Measurements from ENCODE around the gene SPP1. TPM values are rescaled to one million over a fixed set of nuclear protein-coding genes. Genes with fewer than 3 reads are reported as not detected.

SPP1 gene
- total and polyA plus RNA-seq, 10 of the 15 experiments (the other 5 are each of a cell fraction or from before 2014, with no cell fraction given), result 0.05 to 1.1 (median 0.39) TPM; not detected in 6

GRCh38 chr4:88007304-88008121 lies 32.0 kb downstream of the SPP1 start, which contains the start of gene PKD2 (continued):
- TF ChIP-seq E2F8 (IDR thresholded peaks at IDR 0.05; ENCODE audit: low read depth, partially characterized antibody) (no peak), CEBPB (IDR thresholded peaks at IDR 0.05; ENCODE audit: borderline replicate concordance in 1 of 2, low read depth in 2 of 2, low read length in 2 of 2) (no peak), SUZ12 (IDR thresholded peaks at IDR 0.05; ENCODE audit: unreplicated experiment) (no peak), YBX1 (IDR thresholded peaks at IDR 0.05) (no peak), CBFB (IDR thresholded peaks at IDR 0.05; ENCODE audit: low read depth) (no peak), CREB1 (IDR thresholded peaks at IDR 0.05; ENCODE audit: low read depth) (no peak), BACH1 (IDR thresholded peaks at IDR 0.05; ENCODE audit: borderline replicate concordance) (no peak), PBX3 (IDR thresholded peaks at IDR 0.05; ENCODE audit: insufficient replicate concordance, low read depth, low read length) (no peak), NRF1 (conservative IDR thresholded peaks at IDR 0.05; ENCODE audit: low read depth, low read length) (no peak), MAX (IDR thresholded peaks at IDR 0.05; ENCODE audit: low read depth, low read length) (peak; percentile 30; the same call in 1 of the 2 replicates), ZNF274 (IDR thresholded peaks at IDR 0.05; ENCODE audit: insufficient read depth, insufficient read length) (no peak), ATF3 (IDR thresholded peaks at IDR 0.05; ENCODE audit: borderline replicate concordance, extremely low read depth, low read depth, low read length) (no peak), SREBF2 (IDR thresholded peaks at IDR 0.05; ENCODE audit: low read length) (no peak), ZNF687 (IDR thresholded peaks at IDR 0.05) (no peak), ESRRA (IDR thresholded peaks at IDR 0.05; ENCODE audit: low read length) (no peak), ETV6 (conservative IDR thresholded peaks at IDR 0.05 in 1 of 2, IDR thresholded peaks at IDR 0.05 in 1 of 2; ENCODE audit: borderline replicate concordance in 1 of 2, low read depth in 1 of 2) (no peak), SREBF1 (IDR thresholded peaks at IDR 0.05; ENCODE audit: low read length) (no peak), FOXM1 (IDR thresholded peaks at IDR 0.05; ENCODE audit: low read depth, low read length) (no peak), CBX5 (IDR thresholded peaks at IDR 0.05; ENCODE audit: low read depth) (no peak), WRNIP1 (IDR thresholded peaks at IDR 0.05; ENCODE audit: borderline replicate concordance, low read depth, low read length) (no peak)

Measured in GM12878 (cell line).